Fibroblast of skin of right quadriceps (primary cell): ENCODE results near the gene RAB29.

Experiments
- DNase-seq: peaks from one replicate; pipeline ENCODE4 v3.0.0-alpha.2; 2013

RAB29 gene

GRCh38 chr1:205719762-205720161, 55.5 kb downstream of the RAB29 start:
- DNase-seq = no peak

GRCh38 chr1:205719015-205719414, 56.3 kb downstream of the RAB29 start:
- DNase-seq = no peak
